Stimulated activated CD8-positive, alpha-beta memory T cell treated with anti-CD3 and anti-CD28 coated beads, Interleukin-2, amount 100 ng/mL, for 48 hours (primary cell): ENCODE measurements around the gene LMTK2.
"Not testable (repeated sequence)": the region's sequence is repeated elsewhere in the genome, so short reads cannot be mapped to it uniquely, and the experiment has no call there.

Experiments used
- DNase-seq, 2 donors: peaks; one replicate each; pipeline ENCODE4 v3.0.0-alpha.2; 2020; ENCODE audit warnings: low read depth in 2 of 2

Gene LMTK2

DNA sequence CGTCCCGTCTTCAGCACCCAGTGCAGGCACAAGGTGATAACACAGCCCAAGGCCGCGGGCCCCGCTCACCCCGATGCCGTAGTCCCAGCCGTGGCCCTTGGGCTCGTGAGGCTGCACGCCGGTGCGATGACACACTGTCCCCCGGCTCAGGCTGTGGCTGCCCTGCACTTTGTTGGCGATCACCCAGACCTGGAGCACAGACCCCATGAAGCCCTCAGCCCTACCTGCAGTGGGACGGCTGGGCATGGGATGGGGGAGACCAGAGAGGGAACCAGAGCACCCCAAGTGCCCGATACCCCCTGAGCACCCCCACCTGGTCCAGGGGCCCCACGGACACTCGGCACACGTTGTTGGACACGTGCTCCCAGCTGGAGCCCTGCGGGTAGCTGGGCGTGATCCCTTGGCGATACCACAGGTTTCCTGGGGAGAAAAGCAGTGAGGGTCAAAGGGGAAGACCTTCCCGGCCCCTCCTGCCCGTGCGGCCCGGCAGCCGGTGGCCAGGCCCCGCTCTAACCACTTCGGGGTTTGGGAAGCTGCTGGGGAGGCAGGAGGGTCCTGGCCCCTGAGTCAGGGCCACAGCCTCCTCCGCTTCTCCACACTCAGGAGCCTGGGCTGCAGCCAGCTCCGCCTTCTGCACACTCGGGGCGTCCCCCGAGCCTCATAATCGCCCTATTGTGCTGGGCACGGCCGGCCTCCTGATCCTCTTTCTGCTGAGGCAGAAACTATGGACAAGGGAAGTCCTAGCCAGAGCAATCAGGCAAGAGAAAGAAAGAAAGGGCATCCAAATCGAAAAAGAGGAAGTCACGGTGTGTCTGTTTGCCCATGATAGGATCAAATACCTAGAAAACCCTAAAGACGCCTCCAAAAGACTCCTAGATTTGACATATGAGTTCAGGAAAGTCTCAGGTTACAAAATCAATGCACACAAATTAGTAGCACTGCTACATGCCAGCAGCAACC lies 111.2 kb downstream of the LMTK2 start:
- no peak for DNase-seq

DNA sequence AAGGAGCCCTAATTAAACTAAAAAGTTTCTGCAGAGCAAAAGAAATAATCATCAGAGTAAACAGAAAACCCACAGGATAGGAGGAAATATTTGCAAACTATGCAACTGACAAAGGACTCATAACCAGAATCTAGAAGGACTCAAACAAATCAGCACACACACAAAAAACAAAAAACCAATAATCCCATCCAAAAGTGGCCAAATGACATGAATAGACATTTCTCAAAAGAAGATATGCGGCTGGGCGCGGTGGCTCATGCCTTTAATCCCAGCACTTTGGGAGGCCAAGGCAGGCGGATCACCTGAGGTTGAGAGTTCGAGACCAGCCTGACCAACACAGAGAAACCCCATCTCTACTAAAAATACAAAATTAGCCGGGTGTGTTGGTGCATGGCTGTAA lies 112.7 kb downstream of the LMTK2 start:
- DNase-seq = not testable (repeated sequence)

- no peak for DNase-seq
Observed at GRCh38 chr7:98221611-98222532, 115.2 kb downstream of the LMTK2 start.

DNA sequence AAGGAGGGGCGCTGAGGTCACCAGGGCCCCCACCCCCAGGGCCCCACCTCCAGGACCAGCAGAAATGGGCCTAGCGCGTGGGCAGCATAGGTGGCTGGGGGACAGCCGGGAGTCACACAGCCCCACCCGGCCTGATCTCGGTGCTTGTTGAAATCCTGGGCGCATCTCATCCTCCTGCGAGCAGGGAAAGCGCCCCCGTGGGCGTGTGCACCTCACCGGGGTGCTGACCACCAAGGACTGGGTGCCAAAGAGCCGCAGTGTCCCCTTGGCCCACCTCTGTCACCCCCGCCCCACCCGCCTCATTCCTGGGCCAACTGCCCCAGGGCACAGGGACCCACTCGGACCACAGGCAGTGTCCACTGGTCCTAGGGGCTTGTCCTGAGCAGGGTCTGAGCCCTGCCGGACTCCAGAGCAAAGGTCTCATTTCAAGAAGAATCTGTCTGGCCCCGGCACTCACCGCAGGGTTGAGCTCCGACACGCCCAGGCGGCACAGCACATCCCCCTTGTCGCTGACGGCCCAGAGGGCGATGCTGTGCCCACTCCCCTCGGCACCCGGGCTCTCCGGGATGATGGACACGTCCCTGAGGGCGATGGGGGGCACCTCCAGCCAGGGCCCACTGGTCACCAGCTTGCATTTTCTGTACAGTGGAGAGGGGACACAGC lies 116.0 kb downstream of the LMTK2 start:
- DNase-seq = no peak

GRCh38 chr7:98223351-98223897 lies 116.8 kb downstream of the LMTK2 start:
- no peak for DNase-seq

- DNase-seq = no peak
Observed at GRCh38 chr7:98223898-98224700, 117.4 kb downstream of the LMTK2 start.

DNA sequence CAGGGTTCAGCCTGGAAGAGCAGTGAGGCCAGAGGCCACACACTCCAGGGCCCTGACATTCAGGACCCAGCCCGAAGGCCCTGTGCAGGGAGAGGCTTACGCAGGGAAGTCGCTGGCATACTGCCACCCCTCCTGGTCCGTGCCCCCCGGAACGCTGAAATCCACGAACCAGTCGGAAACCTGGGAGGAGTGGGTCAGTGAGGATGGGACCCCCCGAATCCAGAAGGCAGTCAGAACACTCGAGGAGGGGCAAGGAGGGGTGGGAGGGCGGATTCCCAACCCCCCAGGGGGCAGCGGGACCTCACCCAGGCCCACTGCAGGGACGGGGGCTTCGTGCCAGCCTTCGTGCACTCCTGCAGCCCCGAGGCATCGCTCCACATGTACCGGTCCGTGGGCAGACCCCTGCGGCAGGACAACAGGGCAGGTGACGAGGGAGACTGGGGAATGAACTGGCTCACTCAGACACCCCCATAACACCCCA lies 118.1 kb downstream of the LMTK2 start:
- DNase-seq = no peak

DNA sequence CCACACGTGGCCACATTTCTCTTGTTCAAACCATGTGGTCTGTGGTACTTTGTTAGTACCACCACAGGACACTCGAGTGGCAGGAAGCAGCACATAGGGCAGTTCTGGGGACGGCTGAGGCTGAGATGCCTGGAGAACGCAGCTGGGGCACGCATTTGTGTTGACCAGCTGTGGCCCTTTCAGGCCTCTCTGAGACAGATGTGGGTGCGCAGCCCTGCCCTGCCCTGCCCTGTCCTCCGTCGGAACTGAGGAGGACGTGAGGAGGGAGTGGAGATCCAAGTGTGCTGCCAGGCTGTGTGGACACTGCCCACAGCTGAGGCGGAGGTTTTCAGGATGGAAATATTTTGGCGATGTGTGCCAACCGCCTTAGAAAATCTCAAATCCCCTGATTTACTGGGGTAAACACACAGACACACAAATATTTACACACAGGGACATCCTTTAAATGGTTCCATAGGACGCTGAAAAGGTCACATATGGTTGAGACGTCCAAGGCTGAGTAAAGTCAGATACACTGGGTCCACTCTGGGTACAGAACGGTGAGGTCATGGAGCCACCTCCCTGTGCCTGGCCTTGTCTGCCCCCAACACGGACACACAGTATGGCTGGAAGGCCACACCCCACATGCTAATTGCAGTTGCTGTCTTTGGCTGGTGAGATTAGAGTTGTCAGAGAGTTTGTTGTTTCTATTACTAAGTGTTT lies 119.4 kb downstream of the LMTK2 start:
- no peak for DNase-seq

DNA sequence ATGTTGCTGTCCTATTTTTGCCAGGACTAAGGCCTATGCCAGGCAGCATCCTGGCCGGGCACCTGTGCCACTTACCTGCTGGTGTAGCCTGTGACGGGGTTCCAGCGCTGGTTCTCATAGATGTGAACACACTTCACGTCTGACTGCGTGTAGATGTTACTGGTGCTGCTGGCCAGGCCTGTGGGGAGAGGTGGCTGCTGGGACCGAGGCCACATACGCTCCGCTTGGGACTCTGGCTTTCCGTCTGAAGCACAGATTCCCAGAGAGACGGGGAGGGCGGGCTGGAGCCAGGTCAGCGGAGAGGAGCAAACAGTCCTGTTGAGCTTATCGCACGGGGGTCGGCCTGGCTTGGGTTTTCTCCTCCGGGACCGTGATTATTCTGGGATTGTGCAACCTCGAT lies 121.3 kb downstream of the LMTK2 start:
- DNase-seq = no peak

- no peak for DNase-seq
Observed at GRCh38 chr7:98228801-98229200, 122.1 kb downstream of the LMTK2 start.

- no peak for DNase-seq
Observed at GRCh38 chr7:98229441-98229840, 122.8 kb downstream of the LMTK2 start.

DNA sequence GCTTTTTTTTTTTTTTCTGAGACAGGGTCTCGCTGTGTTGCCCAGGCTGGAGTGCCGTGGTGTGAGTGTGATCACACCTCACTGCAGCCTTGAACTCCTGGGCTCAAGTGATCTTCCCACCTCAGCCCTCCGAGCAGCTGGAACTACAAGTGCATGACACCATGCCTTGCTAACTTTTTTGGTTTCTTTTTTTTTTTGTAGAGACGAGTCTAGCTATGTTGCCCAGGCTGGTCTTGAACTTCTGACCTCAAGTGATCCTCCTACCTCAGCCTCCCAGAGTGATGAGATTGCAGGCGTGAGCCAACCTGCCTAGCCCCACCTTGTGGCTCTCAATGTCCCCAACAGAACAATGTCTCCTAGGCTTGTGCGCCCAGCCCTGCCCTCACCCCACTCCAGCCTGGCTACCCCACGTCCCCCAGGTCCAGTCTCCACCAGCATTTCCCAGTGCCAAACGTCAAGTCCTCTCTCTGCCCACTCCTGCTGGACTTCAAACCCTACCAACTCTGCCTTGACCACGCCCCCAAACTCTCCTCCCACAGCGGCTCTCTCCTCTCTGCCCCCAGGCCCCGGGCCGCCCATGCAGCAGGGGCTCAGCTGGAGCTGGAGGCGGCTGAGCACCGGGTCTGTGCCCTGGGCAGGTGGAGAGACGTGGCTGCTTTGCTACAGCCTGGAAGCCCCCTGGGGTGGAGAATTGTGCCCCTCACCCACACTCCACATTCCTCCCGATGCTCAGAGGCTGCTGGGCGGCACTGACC lies 123.5 kb downstream of the LMTK2 start:
- DNase-seq = no peak

GRCh38 chr7:98230746-98231471 lies 124.2 kb downstream of the LMTK2 start:
- no peak for DNase-seq

DNA sequence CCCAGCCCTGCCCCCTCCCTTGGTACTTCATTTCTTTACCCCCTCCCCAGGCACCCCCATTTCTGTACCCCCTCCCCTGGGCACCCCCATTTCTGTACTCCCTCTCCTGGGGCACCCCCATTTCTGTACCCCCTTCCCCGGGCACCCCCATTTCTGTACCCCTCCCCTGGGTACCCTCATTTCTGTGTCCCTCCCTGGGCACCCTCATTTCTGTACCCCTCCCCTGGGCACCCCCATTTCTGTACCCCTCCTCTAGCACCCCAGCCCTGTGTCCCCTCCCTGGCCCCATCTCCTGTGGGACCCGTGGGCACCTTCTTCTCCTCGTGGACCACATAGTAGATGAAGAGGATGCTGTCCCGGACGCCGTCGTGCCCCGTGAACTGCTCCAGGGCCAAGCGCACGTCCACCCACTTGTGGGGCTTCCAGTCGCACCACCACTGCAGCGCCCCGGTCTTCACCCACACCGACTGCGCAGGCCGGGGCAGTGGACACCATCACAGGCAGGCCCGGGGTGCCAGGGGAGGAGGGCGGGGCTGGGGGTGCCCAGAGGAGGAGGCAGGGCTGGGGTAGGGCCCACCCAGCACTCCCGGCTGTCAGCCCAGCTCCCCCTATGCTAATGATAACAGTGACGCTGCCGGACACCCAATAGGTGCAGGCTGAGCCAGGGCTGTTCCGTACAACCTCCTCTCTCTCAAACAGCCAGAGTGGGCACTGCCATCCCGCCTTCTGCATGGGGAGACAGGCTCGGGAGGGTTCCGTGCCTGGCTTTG lies 125.0 kb downstream of the LMTK2 start:
- no peak for DNase-seq

DNA sequence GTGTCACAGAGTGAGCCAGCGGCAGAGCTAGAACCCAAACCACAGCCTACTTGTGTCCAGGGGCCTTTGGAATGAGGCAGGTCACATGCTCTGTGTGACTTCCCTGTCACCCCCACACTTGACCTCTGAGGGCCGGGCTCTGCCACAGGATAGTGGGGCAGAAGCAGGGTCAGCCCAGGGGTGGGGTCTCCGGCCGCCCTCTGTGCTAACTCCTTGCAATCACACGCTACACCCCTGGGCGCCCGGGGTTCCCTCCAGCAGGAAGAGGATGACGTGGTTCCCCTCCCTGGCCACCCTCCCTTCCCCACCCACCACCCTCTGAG lies 125.6 kb downstream of the LMTK2 start:
- DNase-seq = no peak

- no peak for DNase-seq
Observed at GRCh38 chr7:98232799-98233198, 126.1 kb downstream of the LMTK2 start.

- no peak for DNase-seq
Observed at GRCh38 chr7:98233219-98234070, 126.8 kb downstream of the LMTK2 start.
